ENCODE data around the gene GMCL1. TPM values are rescaled to one million over a fixed set of nuclear protein-coding genes. Genes with fewer than 3 reads are reported as not detected.

GMCL1 gene
- total and polyA plus RNA-seq, 4 donors: 6.8 to 31.1 (median 10.8) TPM

- Histone ChIP-seq H3K27ac (ENCODE audit: low read depth in 1 of 2, low read length in 1 of 2) (no peak overlapping the region), H3K27me3 (ENCODE audit: control insufficient read depth in 3 of 3, insufficient read depth in 3 of 3, low read length in 2 of 3) (no peaks in the 10 kb centered on the region), H3K4me1 (ENCODE audit: control insufficient read depth in 5 of 5, insufficient read depth in 5 of 5, low read length in 5 of 5) (peaks cover 0 to 3% (median 0%) of the 10 kb centered on the region in 5 donors), H3K36me3 (ENCODE audit: control insufficient read depth in 4 of 4, insufficient read depth in 4 of 4, low read length in 4 of 4) (peaks cover 0 to 14% (median 7%) of the 10 kb centered on the region in 4 donors), H3K9me3 (ENCODE audit: control insufficient read depth in 4 of 4, insufficient read depth in 3 of 4, low read length in 3 of 4) (no peaks in the 10 kb centered on the region), H3K4me3 (no peak overlapping the region), H3K9ac (ENCODE audit: insufficient read depth in 1 of 2, low read length in 2 of 2) (no peak overlapping the region)
- WGBS, 2 donors: 35 to 65% methylated on average over 11 of the region's 11 CpGs
- DNase-seq: no peak
- TF ChIP-seq, protein P1, sequence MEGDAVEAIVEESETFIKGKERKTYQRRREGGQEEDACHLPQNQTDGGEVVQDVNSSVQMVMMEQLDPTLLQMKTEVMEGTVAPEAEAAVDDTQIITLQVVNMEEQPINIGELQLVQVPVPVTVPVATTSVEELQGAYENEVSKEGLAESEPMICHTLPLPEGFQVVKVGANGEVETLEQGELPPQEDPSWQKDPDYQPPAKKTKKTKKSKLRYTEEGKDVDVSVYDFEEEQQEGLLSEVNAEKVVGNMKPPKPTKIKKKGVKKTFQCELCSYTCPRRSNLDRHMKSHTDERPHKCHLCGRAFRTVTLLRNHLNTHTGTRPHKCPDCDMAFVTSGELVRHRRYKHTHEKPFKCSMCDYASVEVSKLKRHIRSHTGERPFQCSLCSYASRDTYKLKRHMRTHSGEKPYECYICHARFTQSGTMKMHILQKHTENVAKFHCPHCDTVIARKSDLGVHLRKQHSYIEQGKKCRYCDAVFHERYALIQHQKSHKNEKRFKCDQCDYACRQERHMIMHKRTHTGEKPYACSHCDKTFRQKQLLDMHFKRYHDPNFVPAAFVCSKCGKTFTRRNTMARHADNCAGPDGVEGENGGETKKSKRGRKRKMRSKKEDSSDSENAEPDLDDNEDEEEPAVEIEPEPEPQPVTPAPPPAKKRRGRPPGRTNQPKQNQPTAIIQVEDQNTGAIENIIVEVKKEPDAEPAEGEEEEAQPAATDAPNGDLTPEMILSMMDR (IDR thresholded peaks at IDR 0.05; ENCODE audit: control extremely low read depth, extremely low read depth): no peak
- no peak for ATAC-seq (ENCODE audit: insufficient read depth, low FRiP score)
Observed at GRCh38 chr2:69804416-69804815, 25.0 kb upstream of the GMCL1 start.

- Histone ChIP-seq H3K9me3 (ENCODE audit: control insufficient read depth in 4 of 4, insufficient read depth in 3 of 4, low read length in 3 of 4) (no peaks in the 10 kb centered on the region), H3K4me1 (ENCODE audit: control insufficient read depth in 5 of 5, insufficient read depth in 5 of 5, low read length in 5 of 5) (peaks cover 0 to 1% (median 0%) of the 10 kb centered on the region in 5 donors), H3K27ac (ENCODE audit: low read depth in 1 of 2, low read length in 1 of 2) (no peak overlapping the region), H3K27me3 (ENCODE audit: control insufficient read depth in 3 of 3, insufficient read depth in 3 of 3, low read length in 2 of 3) (no peaks in the 10 kb centered on the region), H3K36me3 (ENCODE audit: control insufficient read depth in 4 of 4, insufficient read depth in 4 of 4, low read length in 4 of 4) (peaks cover 0 to 22% (median 11%) of the 10 kb centered on the region in 4 donors), H3K4me3 (no peak overlapping the region), H3K9ac (ENCODE audit: insufficient read depth in 1 of 2, low read length in 2 of 2) (no peak overlapping the region)
- 96 to 100% methylated on average over 1 of the region's 1 CpG for WGBS, 2 donors
- no peak for ATAC-seq (ENCODE audit: insufficient read depth, low FRiP score)
- TF ChIP-seq, protein P1 (IDR thresholded peaks at IDR 0.05; ENCODE audit: control extremely low read depth, extremely low read depth): no peak
- DNase-seq: no peak
Observed at GRCh38 chr2:69805887-69806286, 23.6 kb upstream of the GMCL1 start.

DNA sequence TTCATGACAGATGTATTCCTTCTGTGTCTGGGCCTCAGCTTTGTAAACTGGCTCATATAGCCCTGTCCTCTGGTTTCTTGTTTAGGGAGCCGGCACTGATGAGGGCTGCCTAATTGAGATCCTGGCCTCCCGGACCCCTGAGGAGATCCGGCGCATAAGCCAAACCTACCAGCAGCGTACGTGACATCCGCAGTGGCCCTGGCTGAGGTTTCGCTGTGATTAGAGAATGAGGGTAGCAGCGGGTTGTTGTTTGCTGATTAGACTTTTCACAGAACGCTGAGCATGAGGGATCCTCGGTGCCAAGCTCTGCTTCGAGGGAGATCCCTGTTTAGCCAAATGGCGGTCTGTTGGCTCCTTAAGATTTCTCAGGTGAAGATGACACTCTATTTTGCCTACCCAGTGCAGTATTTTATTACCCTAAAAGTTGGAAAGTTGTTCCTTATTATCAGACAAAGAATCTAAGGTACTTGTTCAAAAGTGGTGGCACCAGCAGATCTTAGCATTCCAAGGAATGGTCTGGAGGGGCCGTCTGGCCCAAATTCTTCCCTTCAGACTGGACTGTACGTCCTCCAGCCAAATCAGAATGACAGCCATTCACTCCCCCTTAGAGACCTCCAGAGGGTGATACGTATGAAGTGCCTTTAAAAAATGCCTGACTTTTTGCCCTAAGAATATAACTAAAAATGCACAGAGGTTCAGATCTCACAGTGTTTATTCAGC lies 21.5 kb upstream of the GMCL1 start:
- H3K27me3 ChIP-seq (ENCODE audit: control insufficient read depth in 3 of 3, insufficient read depth in 3 of 3, low read length in 2 of 3): no peaks in the 10 kb centered on the region
- peaks cover 0 to 1% (median 0%) of the 10 kb centered on the region in 5 donors for H3K4me1 ChIP-seq (ENCODE audit: control insufficient read depth in 5 of 5, insufficient read depth in 5 of 5, low read length in 5 of 5)
- 93 to 94% methylated on average over 16 of the region's 16 CpGs for WGBS, 2 donors
- DNase-seq (no peak), ATAC-seq (ENCODE audit: insufficient read depth, low FRiP score) (no peak)
- TF ChIP-seq, protein P1 (IDR thresholded peaks at IDR 0.05; ENCODE audit: control extremely low read depth, extremely low read depth): no peak
- no peak overlapping the region for H3K4me3 ChIP-seq
- no peak overlapping the region for H3K27ac ChIP-seq (ENCODE audit: low read depth in 1 of 2, low read length in 1 of 2)
- H3K9me3 ChIP-seq (ENCODE audit: control insufficient read depth in 4 of 4, insufficient read depth in 3 of 4, low read length in 3 of 4): no peaks in the 10 kb centered on the region
- H3K9ac ChIP-seq (ENCODE audit: insufficient read depth in 1 of 2, low read length in 2 of 2): no peak overlapping the region
- peaks cover 0 to 31% (median 12%) of the 10 kb centered on the region in 4 donors for H3K36me3 ChIP-seq (ENCODE audit: control insufficient read depth in 4 of 4, insufficient read depth in 4 of 4, low read length in 4 of 4)

Data from lung (tissue), 12 donors.